ENCODE measurements around the gene NSD2. TPM values are rescaled to one million over a fixed set of nuclear protein-coding genes. Genes with fewer than 3 reads are reported as not detected.
"Not testable (repeated sequence)": the region's sequence is repeated elsewhere in the genome, so short reads cannot be mapped to it uniquely, and the experiment has no call there.

The NSD2 gene
- polyA plus RNA-seq, 6 donors from 2014 or later = 2.0 to 15.7 (median 5.3) TPM

DNA sequence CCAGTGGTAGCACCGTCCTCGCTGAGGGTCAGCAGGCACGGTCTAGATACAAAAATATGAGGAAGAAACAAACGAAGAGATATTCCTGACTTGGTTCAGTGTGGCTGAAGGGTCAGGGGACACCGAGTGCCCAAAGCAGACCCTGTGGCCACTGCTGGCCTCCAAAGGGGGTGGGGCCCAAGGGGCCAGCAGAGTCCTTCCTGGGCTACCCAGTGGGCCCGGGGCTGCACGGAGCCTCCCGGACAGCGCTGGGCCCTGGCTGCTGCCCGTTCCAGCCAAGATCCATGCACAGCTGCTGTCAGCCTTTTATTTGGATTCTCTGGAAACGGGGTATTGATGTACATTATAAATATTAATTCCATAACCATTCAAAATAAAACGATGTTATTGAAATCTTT lies 117.1 kb downstream of the NSD2 start:
- H3K4me1 Mint-ChIP-seq = peaks cover 0 to 10% (median 0%) of the 10 kb centered on the region in 3 donors
- no peaks in the 10 kb centered on the region for H3K27me3 Mint-ChIP-seq
- DNase-seq = no peak
- no peaks in the 10 kb centered on the region for H3K9me3 Mint-ChIP-seq
- ATAC-seq (ENCODE audit: low read depth in 2 of 2) = no peak
- H3K36me3 Mint-ChIP-seq = no peaks in the 10 kb centered on the region
- H3K4me3 Mint-ChIP-seq = no peak overlapping the region
- H3K27ac Mint-ChIP-seq = peak overlapping the region in 1 of 6 donors; percentile 33

DNA sequence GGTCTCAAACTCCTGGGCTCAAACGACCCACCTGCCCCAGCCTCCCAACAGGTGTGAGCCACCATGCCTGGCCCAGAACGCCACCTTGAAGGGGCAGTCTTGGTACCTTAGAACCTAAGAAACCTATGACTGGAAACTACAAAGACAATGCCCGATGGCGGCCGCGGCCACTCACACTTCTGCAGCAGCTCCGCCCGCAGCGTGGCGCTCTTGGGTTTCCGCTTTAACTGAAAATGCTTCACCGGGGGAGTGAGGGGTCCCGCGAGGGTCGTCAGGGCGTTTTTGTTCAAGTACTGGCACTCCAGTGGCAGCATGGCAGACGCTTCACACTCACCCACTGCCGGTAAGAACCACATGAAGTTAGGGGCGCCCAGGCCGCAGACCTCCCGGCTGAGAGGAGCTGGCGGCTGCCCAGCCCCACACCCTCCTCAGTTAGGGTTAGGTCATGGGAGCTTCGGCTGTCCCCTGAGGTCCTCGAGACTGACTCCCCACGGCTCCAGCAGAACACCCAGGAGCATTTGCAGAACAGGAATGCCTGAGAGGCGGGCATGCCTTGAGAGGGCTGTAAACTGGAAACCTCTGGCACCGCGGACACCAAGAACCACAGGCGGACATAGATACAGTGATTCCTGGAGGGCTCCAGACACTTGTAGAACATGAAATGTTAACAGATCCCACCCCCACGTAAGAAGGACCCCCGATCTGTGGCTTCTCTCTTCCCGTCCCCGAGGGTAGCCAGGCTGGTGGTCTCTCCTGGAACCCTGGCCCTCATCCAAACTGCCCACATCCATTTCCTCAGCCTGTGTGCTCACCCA lies 118.5 kb downstream of the NSD2 start:
- Mint-ChIP-seq H3K36me3 (no peaks in the 10 kb centered on the region), H3K27me3 (no peaks in the 10 kb centered on the region), H3K9me3 (no peaks in the 10 kb centered on the region), H3K4me3 (no peak overlapping the region), H3K27ac (peak overlapping the region in 2 of 6 donors; percentile 5 to 69), H3K4me1 (peaks cover 0 to 12% (median 0%) of the 10 kb centered on the region in 3 donors)
- ATAC-seq (ENCODE audit: low read depth in 2 of 2) (no peak), DNase-seq (no peak)

DNA sequence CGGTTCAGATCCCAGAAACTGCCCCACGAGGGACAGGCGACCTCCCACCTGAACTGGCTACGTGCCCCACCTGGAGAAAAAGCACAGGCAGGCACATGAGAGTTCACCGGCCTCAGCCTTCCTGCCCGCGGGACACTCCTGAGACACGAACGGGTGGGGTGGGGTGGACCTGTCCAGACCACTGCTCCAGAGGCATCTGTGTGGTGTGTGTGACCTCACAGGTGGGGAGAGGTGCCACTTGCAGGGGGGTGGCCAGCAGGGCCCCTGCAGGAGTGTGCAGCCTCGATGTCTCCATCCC lies 119.1 kb downstream of the NSD2 start:
- Mint-ChIP-seq H3K9me3 (no peaks in the 10 kb centered on the region), H3K4me3 (no peak overlapping the region), H3K36me3 (peaks cover 0 to 4% of the 10 kb centered on the region in 2 donors), H3K4me1 (peaks cover 0 to 12% (median 0%) of the 10 kb centered on the region in 3 donors), H3K27ac (peak overlapping the region in 2 of 6 donors; percentile 5 to 69), H3K27me3 (no peaks in the 10 kb centered on the region)
- ATAC-seq (ENCODE audit: low read depth in 2 of 2) (no peak), DNase-seq (no peak)

DNA sequence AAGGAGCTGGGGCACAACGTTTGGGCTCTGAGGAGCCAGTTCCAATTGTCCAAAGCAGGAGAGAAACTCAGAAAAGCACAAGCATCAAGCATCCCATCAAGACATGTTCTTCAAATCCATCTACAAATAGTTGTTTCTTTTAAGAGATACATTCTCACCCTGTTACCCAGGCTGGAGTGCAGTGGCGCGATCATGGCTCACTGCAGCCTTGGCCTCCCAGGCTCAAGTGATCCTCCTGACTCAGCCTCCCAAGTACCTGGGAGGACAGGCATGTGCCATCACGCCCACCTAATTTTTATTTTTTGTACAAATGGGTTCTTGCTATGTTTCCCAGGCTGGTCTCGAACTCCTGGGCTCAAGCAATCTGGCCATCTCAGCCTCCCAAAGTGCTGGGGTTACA lies 119.5 kb downstream of the NSD2 start:
- DNase-seq = no peak
- Mint-ChIP-seq H3K4me1 (peaks cover 0 to 14% (median 3%) of the 10 kb centered on the region in 3 donors), H3K27me3 (no peaks in the 10 kb centered on the region), H3K27ac (no peak overlapping the region), H3K36me3 (peaks cover 2 to 8% of the 10 kb centered on the region in 2 donors), H3K9me3 (peaks cover 0 to 2% (median 0%) of the 10 kb centered on the region in 7 donors), H3K4me3 (no peak overlapping the region)
- no peak for ATAC-seq (ENCODE audit: low read depth in 2 of 2)

DNA sequence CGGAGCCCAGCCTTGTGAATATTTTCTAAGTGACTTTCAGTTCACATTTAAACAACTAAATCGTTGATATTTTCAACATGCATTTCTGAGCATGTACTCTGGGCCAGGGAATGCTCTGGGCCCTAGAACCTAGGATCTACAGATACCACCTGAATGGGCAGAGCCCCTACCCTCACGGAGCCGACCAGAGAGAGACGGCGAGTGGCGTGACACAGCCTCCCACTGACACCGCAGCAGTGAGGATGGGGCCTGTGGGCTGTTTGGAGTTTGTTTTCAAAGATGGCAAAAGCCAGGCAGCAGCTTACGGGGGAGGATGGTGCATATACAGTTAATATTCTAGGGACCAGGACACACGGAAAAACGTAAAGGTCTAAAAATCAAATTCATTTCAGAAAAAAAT lies 119.9 kb downstream of the NSD2 start:
- Mint-ChIP-seq H3K9me3 (peaks cover 0 to 6% (median 2%) of the 10 kb centered on the region in 7 donors), H3K27ac (no peak overlapping the region), H3K27me3 (no peaks in the 10 kb centered on the region), H3K36me3 (peaks cover 6 to 12% of the 10 kb centered on the region in 2 donors), H3K4me3 (no peak overlapping the region), H3K4me1 (peaks cover under 1 to 17% (median 7%) of the 10 kb centered on the region in 3 donors)
- ATAC-seq (ENCODE audit: low read depth in 2 of 2) (no peak), DNase-seq (no peak)

DNA sequence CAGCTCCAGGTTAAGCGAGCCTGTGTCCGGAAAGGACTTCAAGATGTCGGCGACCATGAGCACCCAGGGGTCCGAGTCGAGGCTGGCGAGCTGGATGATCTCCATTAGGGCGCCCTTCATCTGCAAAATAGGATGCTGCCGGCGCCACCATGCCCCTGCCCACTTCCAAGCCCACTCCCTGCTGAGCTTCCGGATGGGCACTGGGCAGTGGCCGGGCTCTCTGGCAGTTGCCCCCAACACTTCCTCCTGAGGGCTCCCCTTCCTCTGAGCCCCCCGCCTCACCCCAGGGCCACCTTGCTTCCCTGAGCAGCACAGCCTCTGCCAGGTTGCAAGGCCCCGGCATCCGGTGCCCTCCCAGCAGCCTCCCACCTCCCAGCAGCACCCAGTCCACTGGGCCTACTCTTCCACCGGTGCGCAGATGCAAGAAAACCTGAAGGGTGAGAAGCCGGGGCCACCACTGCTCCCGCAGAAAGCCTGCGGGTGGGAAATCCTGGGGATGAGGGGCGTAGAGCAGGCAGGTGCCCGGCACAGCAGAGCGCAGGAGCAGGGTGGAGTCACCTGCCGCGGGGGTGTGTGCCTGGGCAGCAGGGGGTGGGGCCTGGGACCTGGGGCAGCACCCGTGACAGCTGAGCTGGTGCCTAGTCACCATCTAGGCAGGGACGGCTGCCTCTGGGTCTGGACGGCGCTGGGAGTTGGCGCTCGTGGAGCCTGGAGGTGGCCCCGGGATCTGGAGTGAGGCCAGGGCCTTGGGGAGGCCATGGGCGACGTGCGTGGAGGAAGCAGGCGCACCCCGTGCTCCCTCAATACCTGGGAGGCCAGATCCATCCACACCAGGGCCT lies 120.6 kb downstream of the NSD2 start:
- ATAC-seq (ENCODE audit: low read depth in 2 of 2) (no peak), DNase-seq (no peak)
- peaks cover 0 to 14% (median 7%) of the 10 kb centered on the region in 7 donors for H3K9me3 Mint-ChIP-seq
- H3K36me3 Mint-ChIP-seq = peaks cover 10 to 16% of the 10 kb centered on the region in 2 donors
- no peaks in the 10 kb centered on the region for H3K27me3 Mint-ChIP-seq
- peaks cover 3 to 23% (median 14%) of the 10 kb centered on the region in 3 donors for H3K4me1 Mint-ChIP-seq
- H3K4me3 Mint-ChIP-seq = no peak overlapping the region
- H3K27ac Mint-ChIP-seq = peak overlapping the region in 2 of 6 donors; percentile 63 to 67

DNA sequence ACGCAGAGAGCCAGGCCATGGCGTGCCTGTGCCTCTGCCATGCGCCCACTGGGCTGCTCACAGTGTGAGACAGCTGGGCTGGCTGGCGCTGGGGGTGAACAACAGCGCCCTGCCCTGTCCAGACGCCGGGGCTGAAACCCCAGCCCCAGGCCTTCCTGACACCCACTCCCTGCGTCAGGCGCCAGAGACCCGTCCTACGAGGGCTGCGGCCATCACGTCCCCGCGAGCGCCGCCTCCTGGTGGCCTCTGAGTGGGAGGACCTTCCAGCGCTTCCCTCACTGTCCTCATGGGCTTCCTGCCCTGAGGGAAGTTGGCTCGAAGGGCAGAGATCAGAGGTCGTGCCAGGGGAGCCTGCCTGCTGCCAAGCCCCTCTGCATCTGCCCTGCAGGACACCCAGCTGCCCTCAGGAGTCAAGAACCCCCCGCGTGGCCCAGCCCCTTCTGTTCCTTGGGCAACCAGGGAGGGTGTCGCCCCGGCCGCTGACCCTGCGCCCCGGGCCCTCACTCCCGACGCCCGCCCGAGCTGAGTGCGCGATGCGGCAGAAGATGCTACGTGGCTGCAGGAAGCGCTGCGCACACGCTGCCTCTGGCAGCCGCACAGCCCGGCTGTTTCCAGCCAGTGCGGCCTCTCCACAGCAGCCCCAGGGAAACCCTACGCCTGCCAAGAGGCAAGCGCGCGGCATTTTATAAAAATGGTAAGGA lies 121.4 kb downstream of the NSD2 start:
- H3K27me3 Mint-ChIP-seq = no peaks in the 10 kb centered on the region
- peaks cover under 1 to 22% (median 13%) of the 10 kb centered on the region in 7 donors for H3K9me3 Mint-ChIP-seq
- no peak overlapping the region for H3K4me3 Mint-ChIP-seq
- peaks cover 3 to 26% (median 18%) of the 10 kb centered on the region in 3 donors for H3K4me1 Mint-ChIP-seq
- ATAC-seq (ENCODE audit: low read depth in 2 of 2) (no peak), DNase-seq (no peak)
- H3K36me3 Mint-ChIP-seq = peaks cover 18 to 24% of the 10 kb centered on the region in 2 donors
- H3K27ac Mint-ChIP-seq = no peak overlapping the region

DNA sequence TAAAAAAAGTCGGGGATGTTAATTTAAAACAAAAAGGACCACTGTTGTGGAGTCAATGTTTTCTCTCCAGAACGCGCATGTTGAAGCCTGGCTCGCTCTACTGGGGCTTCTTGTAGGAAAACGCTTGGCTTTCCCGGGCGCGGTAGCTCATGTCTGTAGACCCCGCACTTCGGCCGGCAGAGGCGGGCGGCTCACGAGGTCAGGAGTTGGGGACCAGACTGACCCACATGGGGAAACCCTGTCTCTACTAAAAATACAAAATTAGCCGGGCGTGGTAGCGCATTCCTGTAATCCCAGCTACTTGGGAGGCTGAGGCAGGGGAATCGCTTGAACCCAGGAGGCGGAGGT lies 122.0 kb downstream of the NSD2 start:
- ATAC-seq (ENCODE audit: low read depth in 2 of 2) = no peak
- Mint-ChIP-seq H3K27me3 (no peaks in the 10 kb centered on the region), H3K36me3 (peaks cover 24 to 29% of the 10 kb centered on the region in 2 donors), H3K9me3 (peaks cover 3 to 27% (median 18%) of the 10 kb centered on the region in 7 donors), H3K27ac (no peak overlapping the region), H3K4me1 (peaks cover 8 to 27% (median 19%) of the 10 kb centered on the region in 3 donors), H3K4me3 (peak overlapping the region in 1 of 8 donors; percentile 65)
- no peak for DNase-seq

DNA sequence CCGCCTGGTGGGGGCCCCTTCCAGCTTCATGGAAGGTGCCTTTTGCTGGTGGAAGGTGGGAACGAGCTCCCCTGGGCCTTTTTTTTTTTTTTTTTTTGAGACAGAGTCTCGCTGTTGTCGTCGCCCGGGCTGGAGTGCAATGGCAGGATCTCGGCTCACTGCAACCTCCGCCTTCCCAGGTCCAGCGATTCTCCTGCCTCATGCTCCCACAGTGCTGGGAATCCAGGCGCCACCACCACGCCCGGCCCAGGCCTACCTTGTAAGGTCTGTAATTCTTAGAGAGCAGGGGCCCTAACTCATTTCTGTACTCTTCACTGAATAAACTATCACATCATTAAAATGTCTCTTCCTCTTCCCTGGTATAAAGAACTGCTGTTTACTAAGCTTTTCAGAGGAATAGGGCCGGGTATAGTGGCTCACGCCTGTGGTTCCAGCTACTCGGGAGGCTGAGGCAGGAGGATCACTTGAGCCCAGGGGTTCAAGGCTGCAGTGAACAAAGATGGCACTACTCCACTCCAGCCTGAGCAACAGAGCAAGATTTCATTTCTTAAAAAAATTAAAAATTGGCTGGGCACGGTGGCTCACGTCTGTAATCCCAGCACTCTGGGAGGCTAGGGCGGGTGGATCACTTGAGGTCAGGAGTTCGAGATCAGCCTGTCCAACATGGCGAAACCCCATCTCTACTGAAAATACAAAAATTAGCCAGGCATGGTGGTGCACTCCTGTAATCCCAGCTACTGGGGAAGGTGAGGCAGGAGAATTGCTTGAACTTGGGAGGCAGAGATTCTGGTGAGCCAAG lies 122.7 kb downstream of the NSD2 start:
- ATAC-seq (ENCODE audit: low read depth in 2 of 2); H3K27me3 Mint-ChIP-seq; DNase-seq; H3K4me3 Mint-ChIP-seq: not testable (repeated sequence)
- Mint-ChIP-seq H3K27ac (peak overlapping the region in 1 of 6 donors; percentile 53), H3K4me1 (peaks cover 14 to 33% (median 27%) of the 10 kb centered on the region in 3 donors), H3K36me3 (peaks cover 31 to 32% of the 10 kb centered on the region in 2 donors), H3K9me3 (peaks cover 8 to 35% (median 24%) of the 10 kb centered on the region in 7 donors)

DNA sequence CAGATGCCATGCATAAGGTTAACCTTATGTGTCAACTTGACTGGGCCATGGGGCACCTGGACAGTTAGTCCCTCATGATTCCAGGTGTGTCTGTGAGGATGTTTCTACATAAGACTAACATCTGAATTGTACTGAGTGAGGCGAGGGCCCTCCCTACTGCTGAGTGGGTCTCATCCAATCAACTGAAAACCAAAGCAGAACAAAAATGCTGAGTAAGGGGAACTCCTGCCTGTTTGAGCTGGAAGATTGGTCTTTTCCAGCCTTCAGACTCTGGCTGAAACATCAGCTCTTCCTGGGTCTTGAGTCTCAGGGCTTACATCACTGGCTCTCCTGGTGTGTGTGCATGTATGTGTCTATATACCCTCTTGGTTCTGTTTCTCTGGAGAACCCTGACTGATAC lies 123.7 kb downstream of the NSD2 start:
- H3K4me3 Mint-ChIP-seq = no peak overlapping the region
- H3K36me3 Mint-ChIP-seq = peaks cover 35 to 42% of the 10 kb centered on the region in 2 donors
- DNase-seq = no peak
- H3K27me3 Mint-ChIP-seq = no peaks in the 10 kb centered on the region
- no peak overlapping the region for H3K27ac Mint-ChIP-seq
- no peak for ATAC-seq (ENCODE audit: low read depth in 2 of 2)
- H3K4me1 Mint-ChIP-seq = peaks cover 20 to 36% (median 36%) of the 10 kb centered on the region in 3 donors
- peaks cover 12 to 44% (median 31%) of the 10 kb centered on the region in 7 donors for H3K9me3 Mint-ChIP-seq

DNA sequence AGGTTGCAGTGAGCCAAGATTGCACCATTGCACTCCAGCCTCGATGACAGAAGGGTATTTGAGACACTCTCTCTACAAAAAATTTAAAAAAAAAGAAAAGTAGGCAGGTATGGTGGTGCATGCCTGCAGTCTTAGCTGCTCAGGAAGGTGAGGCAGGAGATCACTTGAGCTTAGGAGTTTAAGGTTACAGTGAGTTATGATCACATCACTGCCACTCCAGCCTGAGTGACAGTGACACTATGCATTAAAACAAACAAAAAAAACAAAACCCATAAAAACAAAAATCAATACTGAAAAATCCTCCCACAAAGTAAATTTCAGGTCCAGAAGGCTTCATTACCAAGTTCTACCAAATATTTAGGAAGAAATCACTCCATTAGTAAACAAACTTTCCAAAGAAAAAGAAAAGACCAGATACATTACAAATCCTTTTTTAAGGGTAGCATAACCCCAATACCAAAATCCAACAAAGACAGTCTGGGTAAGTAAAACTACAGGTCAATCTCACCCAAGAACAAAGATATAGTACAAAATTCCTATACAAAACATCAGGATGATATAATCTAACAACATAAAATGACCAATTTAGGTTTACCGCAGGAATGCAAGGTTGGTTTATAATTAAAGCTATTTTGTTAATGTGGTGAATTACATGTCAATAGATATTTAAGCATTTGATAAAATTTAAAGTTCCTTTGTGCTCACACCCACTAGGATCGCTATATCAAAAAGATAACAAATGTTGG lies 125.8 kb downstream of the NSD2 start:
- Mint-ChIP-seq H3K27me3 (no peaks in the 10 kb centered on the region), H3K27ac (peak overlapping the region in 2 of 6 donors; percentile 56 to 57), H3K4me3 (no peak overlapping the region), H3K36me3 (peaks cover 42 to 54% of the 10 kb centered on the region in 2 donors), H3K4me1 (peaks cover 28 to 50% (median 46%) of the 10 kb centered on the region in 3 donors), H3K9me3 (peaks cover 12 to 51% (median 34%) of the 10 kb centered on the region in 7 donors)
- ATAC-seq (ENCODE audit: low read depth in 2 of 2) (no peak), DNase-seq (no peak)

DNA sequence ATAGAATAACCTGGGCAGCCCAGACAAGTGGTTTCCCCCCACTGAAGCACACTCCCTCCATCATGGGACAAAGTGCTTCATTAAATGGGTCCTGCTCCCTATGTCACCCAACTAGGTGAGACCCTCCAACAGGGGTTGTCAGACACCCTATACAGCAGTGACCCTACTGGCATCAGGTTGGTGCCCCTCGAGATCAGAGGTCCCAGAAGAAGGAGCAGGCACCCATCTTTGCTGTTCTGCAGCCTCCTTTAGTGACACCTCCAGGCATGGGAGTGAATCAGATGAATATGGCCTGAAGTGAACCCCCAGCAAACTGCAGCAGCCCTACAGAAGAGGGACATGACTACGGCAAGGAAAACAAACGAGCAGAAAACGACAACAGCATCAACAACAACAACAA lies 126.5 kb downstream of the NSD2 start:
- peaks cover 44 to 56% of the 10 kb centered on the region in 2 donors for H3K36me3 Mint-ChIP-seq
- H3K27ac Mint-ChIP-seq = peak overlapping the region in 1 of 6 donors; percentile 16
- peaks cover 32 to 57% (median 53%) of the 10 kb centered on the region in 3 donors for H3K4me1 Mint-ChIP-seq
- no peak for DNase-seq
- H3K4me3 Mint-ChIP-seq = peak overlapping the region in 1 of 8 donors; percentile 62
- no peak for ATAC-seq (ENCODE audit: low read depth in 2 of 2)
- H3K27me3 Mint-ChIP-seq = no peaks in the 10 kb centered on the region
- H3K9me3 Mint-ChIP-seq = peaks cover 12 to 51% (median 34%) of the 10 kb centered on the region in 7 donors
